Right lobe of liver (tissue), 6 donors: ENCODE data around the gene FRY. TPM values are rescaled to one million over a fixed set of nuclear protein-coding genes. Genes with fewer than 3 reads are reported as not detected.

Source experiments
- ATAC-seq, 4 donors: fragments of 200-7000 bp; cut with Tn5 transposase; one replicate each; pipeline ENCODE4 v1.9.1; 2020; ENCODE audit warnings: mild to moderate bottlenecking in 4 of 4, moderate library complexity in 4 of 4
- DNase-seq, 3 donors: peaks; one replicate each; pipeline ENCODE4 v3.0.0-alpha.2; 2020
- H3K27ac ChIP-seq, 3 donors: fragments of 200-600 bp; one replicate each; pipeline ENCODE4 v1.8.0; 2022
- H3K27me3 ChIP-seq, 2 donors: fragments of 200-600 bp; one replicate each; pipeline ENCODE4 v1.8.0; 2022
- H3K36me3 ChIP-seq, 4 donors: fragments of 200-600 bp; sonication (generic) in 1 of 4; one replicate each; pipeline versions ENCODE4 v1.5.1 to v1.8.0; 2017 to 2022; ENCODE audit warnings: control low read depth in 1 of 4
- H3K4me1 ChIP-seq, 4 donors: fragments of 200-600 bp; sonication (generic) in 1 of 4; one replicate each; pipeline versions ENCODE4 v1.5.1 to v1.8.0; 2017 to 2022; ENCODE audit warnings: control low read depth in 1 of 4
- H3K4me3 ChIP-seq, 3 donors: fragments of 200-600 bp; one replicate each; pipeline ENCODE4 v1.8.0; 2022
- H3K9me3 ChIP-seq, 4 donors: fragments of 200-600 bp; sonication (generic) in 1 of 4; one replicate each; pipeline versions ENCODE4 v1.5.1 to v1.8.0; 2017 to 2022; ENCODE audit warnings: control low read depth in 1 of 4
- CTCF ChIP-seq, 4 donors: fragments of 200-600 bp in 3 of 4; fragments of 450-650 bp in 1 of 4; IDR thresholded peaks; one replicate each; pipeline versions ENCODE4 v1.5.1 to v1.8.0; 2016 to 2022; ENCODE audit warnings: antibody characterized with exemption in 4 of 4, mild to moderate bottlenecking in 2 of 4
- POLR2A ChIP-seq: fragments of 450-650 bp; IDR thresholded peaks from one replicate; pipeline ENCODE4 v1.6.1; 2017; ENCODE audit warnings: antibody characterized with exemption, mild to moderate bottlenecking
- WGBS: methylation state at CpG from one replicate; pipeline ENCODE4 v1.1.6; 2018; ENCODE audit warnings: low coverage, low lambda C conversion rate; ENCODE audit not compliant: insufficient coverage; ENCODE audit errors: missing lambda C conversion rate; 5-methylcytosine and 5-hydroxymethylcytosine counted together
- intact Hi-C, 2 donors: fragments of 100-400 bp; cut with DNase I; formaldehyde crosslinking; loops; one replicate each; pipeline versions ENCODE4 v1.11.2 to v1.14.1; 2022
- total RNA-seq, 6 experiments: library from RNA; depleted of rRNA in 2 of 6; stranded (reverse); fragments of >200 nt in 2 of 6; fragmentation: NEBNext Ultra II Directional in 3 of 6; extraction: Animal tissue kit (Norgen Biotek cat#: 25700) in 3 of 6; gene quantifications; one replicate each; pipeline versions ENCODE4 v1.1.0 to v1.2.4, GENCODE V29; 2016 to 2023
- donor health status: DM: no; HTN: yes; CAD: no.
- donor health status: DM: no; HTN: no; CAD: no.
- donor health status: DM: no; HTN: no; CAD: no.
- donor health status: DM: no; HTN: yes; CAD: no.
- donor health status: DM: no; HTN: yes; CAD: no.

The FRY gene
- total RNA-seq, 6 experiments from 2014 or later, result 16.1 to 106 (median 35.7) TPM

- TF ChIP-seq CTCF (IDR thresholded peaks at IDR 0.05) (no peak), POLR2A (no peak)
- Histone ChIP-seq H3K4me3 (no peak overlapping the region), H3K4me1 (peaks cover 0 to 18% (median 7%) of the 10 kb centered on the region in 4 donors), H3K9me3 (no peaks in the 10 kb centered on the region), H3K36me3 (no peaks in the 10 kb centered on the region), H3K27me3 (no peaks in the 10 kb centered on the region), H3K27ac (peak overlapping the region in 1 of 3 donors; percentile 41)
- no peak for DNase-seq
- ATAC-seq, result peak; percentile 67 to 90 (median 79)
- 37% methylated on average over 4 of the region's 4 CpGs for WGBS
- intact Hi-C loops, result no loop called here
Measured at GRCh38 chr13:32045982-32046785, 14.6 kb downstream of the FRY start.

- H3K4me3 ChIP-seq, result no peak overlapping the region
- TF ChIP-seq POLR2A (no peak), CTCF (IDR thresholded peaks at IDR 0.05) (no peak)
- H3K4me1 ChIP-seq, result peaks cover 0 to 10% (median 5%) of the 10 kb centered on the region in 4 donors
- H3K27ac ChIP-seq, result no peak overlapping the region
- intact Hi-C loops, result no loop called here
- ATAC-seq (no peak), DNase-seq (no peak)
- no peaks in the 10 kb centered on the region for H3K9me3 ChIP-seq
- no peaks in the 10 kb centered on the region for H3K27me3 ChIP-seq
- H3K36me3 ChIP-seq, result no peaks in the 10 kb centered on the region
Measured at GRCh38 chr13:32047088-32047487, 15.5 kb downstream of the FRY start.

- no peak for TF ChIP-seq CTCF (IDR thresholded peaks at IDR 0.05)
- TF ChIP-seq POLR2A, result no peak
- no peaks in the 10 kb centered on the region for H3K36me3 ChIP-seq
- intact Hi-C loops, result no loop called here
- 79% methylated on average over 5 of the region's 5 CpGs for WGBS
- ATAC-seq, result peak in 1 of 4 donors; percentile 12
- H3K4me1 ChIP-seq, result peaks cover 0 to 10% (median 5%) of the 10 kb centered on the region in 4 donors
- no peaks in the 10 kb centered on the region for H3K9me3 ChIP-seq
- H3K4me3 ChIP-seq, result no peak overlapping the region
- no peak overlapping the region for H3K27ac ChIP-seq
- H3K27me3 ChIP-seq, result no peaks in the 10 kb centered on the region
- DNase-seq, result no peak
Measured at GRCh38 chr13:32047793-32048192, 16.2 kb downstream of the FRY start.

- no peak for DNase-seq
- intact Hi-C loops, result no loop called here
- ATAC-seq, result peak in 1 of 4 donors; percentile 51
- peaks cover 0 to 10% (median 5%) of the 10 kb centered on the region in 4 donors for H3K4me1 ChIP-seq
- no peaks in the 10 kb centered on the region for H3K9me3 ChIP-seq
- no peak overlapping the region for H3K4me3 ChIP-seq
- no peak for TF ChIP-seq CTCF (IDR thresholded peaks at IDR 0.05)
- no peak for TF ChIP-seq POLR2A
- no peaks in the 10 kb centered on the region for H3K27me3 ChIP-seq
- H3K27ac ChIP-seq, result no peak overlapping the region
- H3K36me3 ChIP-seq, result no peaks in the 10 kb centered on the region
Measured at GRCh38 chr13:32048816-32049215, 17.2 kb downstream of the FRY start.
